HUES6 (cell line): ENCODE results near the gene TRPC4AP.

ENCODE experiments used
- H3K27ac ChIP-seq: 2 replicates; pipeline ENCODE4 v1.7.0; 2013; ENCODE audit warnings: low read depth, mild to moderate bottlenecking, low read length, inconsistent platforms
- H3K27me3 ChIP-seq: 2 replicates; pipeline ENCODE4 v1.6.1; 2013; ENCODE audit warnings: low read length; ENCODE audit not compliant: control insufficient read depth, insufficient read depth
- H3K36me3 ChIP-seq: 2 replicates; pipeline ENCODE4 v1.6.1; 2013; ENCODE audit warnings: low read length; ENCODE audit not compliant: control insufficient read depth, insufficient read depth
- H3K4me1 ChIP-seq: 2 replicates; pipeline ENCODE4 v1.6.1; 2013; ENCODE audit warnings: low read length; ENCODE audit not compliant: control insufficient read depth, insufficient read depth
- H3K4me3 ChIP-seq: 2 replicates; pipeline ENCODE4 v1.5.1; 2013; ENCODE audit warnings: low read depth, low read length
- H3K9ac ChIP-seq: one replicate; pipeline ENCODE4 v1.6.1; 2013; ENCODE audit warnings: mild to moderate bottlenecking, low read length
- H3K9me3 ChIP-seq: 2 replicates; pipeline ENCODE4 v1.6.1; 2013; ENCODE audit warnings: low read depth, low read length; ENCODE audit not compliant: control insufficient read depth, insufficient read depth

The TRPC4AP gene

GRCh38 chr20:34953960-34954359, 138.6 kb downstream of the TRPC4AP start:
- Histone ChIP-seq H3K36me3 (peaks cover 14% of the 10 kb centered on the region), H3K27ac (no peak overlapping the region), H3K9ac (no peak overlapping the region)

GRCh38 chr20:34952671-34953070, 139.9 kb downstream of the TRPC4AP start:
- Histone ChIP-seq H3K27me3 (no peaks in the 10 kb centered on the region), H3K36me3 (peaks cover 18% of the 10 kb centered on the region), H3K9ac (no peak overlapping the region), H3K9me3 (no peaks in the 10 kb centered on the region), H3K4me1 (peaks cover 26% of the 10 kb centered on the region), H3K27ac (no peak overlapping the region), H3K4me3 (no peak overlapping the region)

More at GRCh38 chr20:34953960-34954359, 138.6 kb downstream of the TRPC4AP start:
- Histone ChIP-seq H3K9me3 (no peaks in the 10 kb centered on the region), H3K4me1 (peaks cover 26% of the 10 kb centered on the region), H3K4me3 (no peak overlapping the region), H3K27me3 (no peaks in the 10 kb centered on the region)
